A673 (cell line): ENCODE results near the gene NT5C2. TPM values are rescaled to one million over a fixed set of nuclear protein-coding genes. Genes with fewer than 3 reads are reported as not detected.

ENCODE experiments used
- BruUV-seq: library from RNA; stranded (reverse); fragments of 400-500 nt; replicated peaks from 2 replicates; lab custom pipeline; 2021; lab: Mats Ljungman, UMichigan
- CTCF ChIA-PET: fragments of 300-600 bp; sonication (Branson Sonifier 250); formaldehyde crosslinking; loops from one replicate; lab custom pipeline; 2022; ENCODE audit warnings: antibody characterized with exemption; lab: Charles Lee
- POLR2A ChIA-PET: fragments of 300-600 bp; sonication (Branson Sonifier 250); formaldehyde crosslinking; loops from one replicate; lab custom pipeline; 2022; ENCODE audit warnings: antibody characterized with exemption; ENCODE audit not compliant: low non-redundant PET; lab: Charles Lee
- DNase-seq: peaks from one replicate; pipeline ENCODE4 v3.0.0-alpha.2; 2015; ENCODE audit warnings: low spot score
- H3K27ac ChIP-seq: fragments of 200-600 bp; sonication (generic); 2 replicates; pipeline ENCODE4 v1.5.1; 2016; ENCODE audit warnings: mixed run types, low read depth, mild to moderate bottlenecking, mixed read lengths, antibody characterized with exemption, low read length; ENCODE audit not compliant: poor library complexity, severe bottlenecking
- H3K27me3 ChIP-seq: fragments of 200-600 bp; sonication (generic); replicated peaks from 2 replicates; pipeline ENCODE4 v1.6.1; 2017; ENCODE audit warnings: mixed run types, low read depth, mild to moderate bottlenecking, mixed read lengths, antibody characterized with exemption, low read length; ENCODE audit not compliant: insufficient read depth, poor library complexity
- H3K36me3 ChIP-seq: fragments of 200-600 bp; sonication (generic); 2 replicates; pipeline ENCODE4 v1.6.1; 2016; ENCODE audit warnings: mixed run types, mild to moderate bottlenecking, mixed read lengths, antibody characterized with exemption, low read length; ENCODE audit not compliant: insufficient read depth, poor library complexity, severe bottlenecking
- H3K4me1 ChIP-seq: fragments of 200-600 bp; sonication (generic); 2 replicates; pipeline ENCODE4 v1.6.1; 2017; ENCODE audit warnings: mixed run types, mild to moderate bottlenecking, mixed read lengths, antibody characterized with exemption, low read length; ENCODE audit not compliant: insufficient read depth, poor library complexity, severe bottlenecking
- H3K4me3 ChIP-seq: fragments of 200-600 bp; sonication (generic); 2 replicates; pipeline ENCODE4 v1.5.1; 2016; ENCODE audit warnings: low read depth, mixed run types, mild to moderate bottlenecking, mixed read lengths, low read length; ENCODE audit not compliant: poor library complexity, severe bottlenecking
- H3K9me3 ChIP-seq: fragments of 200-600 bp; sonication (generic); 2 replicates; pipeline ENCODE4 v1.6.1; 2016; ENCODE audit warnings: mixed run types, low read depth, mild to moderate bottlenecking, mixed read lengths, antibody characterized with exemption, low read length; ENCODE audit not compliant: poor library complexity, severe bottlenecking
- CTCF ChIP-seq: fragments of 300-800, 200-600 bp; sonication (generic); conservative IDR thresholded peaks from 2 replicates; pipeline ENCODE4 v1.5.1; 2017; ENCODE audit warnings: low read depth, mild to moderate bottlenecking, antibody characterized with exemption, low read length, moderate library complexity, mixed read lengths
- EZH2 ChIP-seq: fragments of 200-600 bp; sonication (generic); IDR thresholded peaks from 2 replicates; pipeline ENCODE4 v1.6.1; 2017; ENCODE audit warnings: borderline replicate concordance, low read depth, mild to moderate bottlenecking, mixed read lengths, antibody characterized with exemption, low read length; ENCODE audit not compliant: poor library complexity, severe bottlenecking
- intact Hi-C: fragments of 100-400 bp; cut with micrococcal nuclease; formaldehyde crosslinking; loops from one replicate; pipeline ENCODE4 v1.10.0; 2022; ENCODE audit not compliant: unreplicated experiment
- total RNA-seq: library from RNA; stranded (reverse); gene quantifications from 2 replicates; pipeline ENCODE4 v1.2.3, GENCODE V29; 2021

NT5C2 gene
- total RNA-seq, 1 experiment from 2014 or later, result 61.8 TPM

GRCh38 chr10:103042129-103042528 is 150.9 kb downstream of the NT5C2 start:
- no TSS peak for BruUV-seq
- Histone ChIP-seq H3K9me3 (no peaks in the 10 kb centered on the region), H3K36me3 (no peaks in the 10 kb centered on the region), H3K4me3 (no peak overlapping the region), H3K4me1 (peaks cover 16% of the 10 kb centered on the region), H3K27me3 (no peaks in the 10 kb centered on the region), H3K27ac (no peak overlapping the region)
- TF ChIP-seq EZH2 (no peak), CTCF (no peak)
- intact Hi-C loops, result no loop called here
- DNase-seq, result no peak
- POLR2A ChIA-PET, result no interaction called here
- CTCF ChIA-PET, result no interaction called here

- Histone ChIP-seq H3K4me1 (peaks cover 16% of the 10 kb centered on the region), H3K27ac (no peak overlapping the region), H3K9me3 (no peaks in the 10 kb centered on the region), H3K27me3 (no peaks in the 10 kb centered on the region), H3K36me3 (no peaks in the 10 kb centered on the region), H3K4me3 (no peak overlapping the region)
- intact Hi-C loops, result no loop called here
- no peak for DNase-seq
- TF ChIP-seq EZH2, result no peak
- TF ChIP-seq CTCF, result no peak
- CTCF ChIA-PET, result no interaction called here
- BruUV-seq, result no TSS peak
- POLR2A ChIA-PET, result interaction anchor here (0.6 kb wide), 1 partner anchor 46 kb away, joined by 3 read pairs; no protein-coding TSS in a partner anchor
Observed at GRCh38 chr10:103041391-103041790, 151.7 kb downstream of the NT5C2 start.

- CTCF ChIA-PET, result no interaction called here
- intact Hi-C loops, result no loop called here
- no peak for DNase-seq
- no peak overlapping the region for H3K4me3 ChIP-seq
- no peaks in the 10 kb centered on the region for H3K27me3 ChIP-seq
- no peaks in the 10 kb centered on the region for H3K36me3 ChIP-seq
- no TSS peak for BruUV-seq
- H3K4me1 ChIP-seq, result peaks cover 16% of the 10 kb centered on the region
- no peak overlapping the region for H3K27ac ChIP-seq
- TF ChIP-seq CTCF (no peak), EZH2 (no peak)
- H3K9me3 ChIP-seq, result no peaks in the 10 kb centered on the region
- POLR2A ChIA-PET, result no interaction called here
Observed at GRCh38 chr10:103040418-103040817, 152.7 kb downstream of the NT5C2 start.
